GM21367 (cell line): Measurements from ENCODE around the gene LLPH.
"Not testable (repeated sequence)": the region's sequence is repeated elsewhere in the genome, so short reads cannot be mapped to it uniquely, and the experiment has no call there.

Source experiments
- ATAC-seq: cut with Tn5 transposase; IDR thresholded peaks from one replicate; pipeline ENCODE4 v1.9.1; 2021; ENCODE audit not compliant: unreplicated experiment

The LLPH gene

DNA sequence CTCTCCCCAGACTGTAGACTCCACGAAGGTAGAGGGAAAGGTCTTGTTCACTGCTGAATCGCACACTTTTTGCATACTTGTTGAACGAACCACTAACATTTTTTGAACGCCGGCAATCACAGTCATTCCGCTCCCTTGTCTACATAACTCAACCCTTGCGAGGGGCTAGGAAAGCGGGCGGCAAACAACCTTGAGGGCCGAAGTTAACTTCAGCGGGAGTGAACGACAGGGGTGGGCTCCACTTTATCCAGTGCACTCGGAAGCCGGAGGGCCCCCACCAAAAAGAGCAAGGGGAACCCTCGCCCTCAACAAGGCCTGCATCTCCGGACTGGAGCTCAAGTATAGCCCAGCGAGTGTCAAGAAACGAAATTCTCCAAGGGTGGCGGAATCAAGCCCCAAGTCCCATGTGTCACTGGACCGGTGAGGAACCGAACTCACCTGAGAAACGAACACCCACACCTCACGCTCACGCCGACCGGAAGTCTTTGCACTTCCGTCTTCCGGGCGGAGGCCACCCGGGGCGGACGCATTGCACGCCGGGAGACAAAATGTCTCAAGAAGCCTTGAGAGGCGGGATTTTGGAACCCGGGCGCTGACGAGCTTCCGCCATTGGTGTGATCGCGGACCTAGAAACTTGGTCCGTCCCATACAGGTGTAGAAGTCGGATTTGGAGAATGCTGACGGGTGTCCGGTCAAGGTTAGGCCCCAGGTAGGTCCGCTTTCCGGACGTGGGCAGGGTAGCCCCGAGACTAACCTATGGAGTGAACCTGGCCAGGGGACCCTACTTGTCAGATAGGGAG lies at the start of gene LLPH:
Gene LLPH (minus strand): TSS at position 484 of the 800 bp plus-strand sequence. CDS start 1,644 bp downstream, outside the sequence.
- peak; percentile 97 for ATAC-seq

DNA sequence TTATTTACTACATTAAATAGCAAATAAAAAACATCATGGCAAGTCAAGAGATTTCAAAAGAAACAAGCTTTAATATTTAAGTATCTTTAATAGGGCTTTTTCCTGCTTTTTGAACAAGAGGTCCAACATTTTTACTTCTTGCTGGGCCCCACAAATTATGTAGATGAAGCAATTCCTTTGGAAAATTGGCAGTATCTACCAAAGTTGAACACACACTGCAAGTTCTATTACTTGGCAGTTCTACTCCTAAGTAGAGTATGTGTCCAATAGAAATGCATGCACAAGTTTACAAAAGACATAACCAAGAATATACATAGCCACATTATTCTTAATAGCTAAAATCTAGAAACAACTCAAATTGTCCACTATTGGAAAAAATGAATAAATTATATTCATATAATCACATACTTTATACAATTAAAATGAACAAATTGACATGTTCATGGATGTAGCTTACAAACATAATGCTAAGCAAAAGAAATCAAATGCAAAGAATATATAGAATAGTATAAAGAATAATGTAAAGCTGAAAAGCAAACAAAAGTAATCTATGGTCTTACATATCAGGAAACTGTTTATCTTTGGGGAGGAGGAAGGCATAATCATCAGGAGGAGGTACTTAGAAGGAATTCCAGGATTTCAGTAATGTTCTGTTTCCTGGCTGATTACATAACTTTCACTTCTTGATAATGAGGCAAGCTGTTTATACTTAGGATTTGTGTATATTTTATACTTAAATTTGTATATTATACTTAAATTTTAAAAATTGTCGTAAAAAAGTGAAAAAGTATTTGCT lies 45.8 kb upstream of the LLPH start:
- ATAC-seq = no peak

DNA sequence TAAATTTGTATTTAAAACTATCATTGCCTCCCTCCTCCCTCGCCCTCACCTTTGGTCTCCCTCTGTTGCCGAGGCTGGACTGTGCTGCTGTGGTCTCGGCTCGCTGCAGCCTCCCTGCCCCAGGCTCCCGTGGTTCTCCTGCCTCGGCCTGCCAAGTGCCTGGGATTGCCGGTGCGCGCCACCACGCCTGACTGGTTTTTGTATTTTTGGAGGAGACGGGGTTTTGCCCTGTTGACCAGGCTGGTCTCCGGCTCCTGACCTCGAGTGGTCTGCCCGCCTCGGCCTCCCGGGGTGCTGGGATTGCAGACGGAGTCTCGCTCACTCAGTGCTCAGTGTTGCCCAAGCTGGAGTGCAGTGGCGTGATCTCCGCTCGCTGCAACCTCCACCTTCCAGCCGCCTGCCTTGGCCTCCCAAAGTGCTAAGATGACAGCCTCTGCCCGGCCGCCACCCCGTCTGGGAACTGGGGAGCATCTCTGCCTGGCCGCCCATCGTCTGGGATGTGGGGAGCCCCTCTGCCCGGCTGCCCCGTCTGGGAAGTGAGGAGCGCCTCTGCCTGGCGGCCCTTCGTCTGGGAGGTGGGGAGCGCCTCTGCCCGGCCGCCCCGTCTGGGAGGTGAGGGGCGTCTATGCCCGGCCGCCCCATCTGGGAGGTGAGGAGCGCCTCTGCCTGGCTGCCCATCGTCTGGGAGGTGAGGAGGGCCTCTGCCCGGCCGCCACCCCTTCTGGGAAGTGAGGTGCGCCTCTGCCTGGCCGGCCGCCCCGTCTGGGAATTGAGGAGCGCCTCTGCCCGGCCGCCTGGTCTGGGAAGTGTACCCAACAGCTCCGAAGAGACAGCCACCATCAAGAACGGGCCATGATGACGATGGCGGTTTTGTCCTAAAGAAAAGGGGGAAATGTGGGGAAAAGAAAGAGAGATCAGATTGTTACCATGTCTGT lies 44.1 kb upstream of the LLPH start:
- not testable (repeated sequence) for ATAC-seq

DNA sequence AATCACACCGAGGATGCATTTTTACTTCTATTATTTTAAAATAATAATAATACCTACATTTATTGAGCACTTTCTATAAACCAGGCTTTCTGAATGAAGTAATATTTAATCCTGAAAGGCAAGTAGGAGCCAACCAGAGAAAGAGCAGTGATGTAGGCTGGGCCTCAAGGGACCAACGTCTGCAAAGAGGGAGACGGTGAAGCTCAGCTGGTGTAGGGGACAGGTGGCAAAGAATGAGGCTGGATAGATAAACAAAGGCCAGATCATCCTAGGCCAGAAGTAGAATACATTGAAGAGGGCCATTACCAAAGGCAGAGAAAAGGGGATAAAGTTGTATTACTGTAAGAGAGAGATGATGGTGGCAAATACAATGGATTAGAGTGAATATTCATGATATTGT lies 40.1 kb upstream of the LLPH start:
- no peak for ATAC-seq

DNA sequence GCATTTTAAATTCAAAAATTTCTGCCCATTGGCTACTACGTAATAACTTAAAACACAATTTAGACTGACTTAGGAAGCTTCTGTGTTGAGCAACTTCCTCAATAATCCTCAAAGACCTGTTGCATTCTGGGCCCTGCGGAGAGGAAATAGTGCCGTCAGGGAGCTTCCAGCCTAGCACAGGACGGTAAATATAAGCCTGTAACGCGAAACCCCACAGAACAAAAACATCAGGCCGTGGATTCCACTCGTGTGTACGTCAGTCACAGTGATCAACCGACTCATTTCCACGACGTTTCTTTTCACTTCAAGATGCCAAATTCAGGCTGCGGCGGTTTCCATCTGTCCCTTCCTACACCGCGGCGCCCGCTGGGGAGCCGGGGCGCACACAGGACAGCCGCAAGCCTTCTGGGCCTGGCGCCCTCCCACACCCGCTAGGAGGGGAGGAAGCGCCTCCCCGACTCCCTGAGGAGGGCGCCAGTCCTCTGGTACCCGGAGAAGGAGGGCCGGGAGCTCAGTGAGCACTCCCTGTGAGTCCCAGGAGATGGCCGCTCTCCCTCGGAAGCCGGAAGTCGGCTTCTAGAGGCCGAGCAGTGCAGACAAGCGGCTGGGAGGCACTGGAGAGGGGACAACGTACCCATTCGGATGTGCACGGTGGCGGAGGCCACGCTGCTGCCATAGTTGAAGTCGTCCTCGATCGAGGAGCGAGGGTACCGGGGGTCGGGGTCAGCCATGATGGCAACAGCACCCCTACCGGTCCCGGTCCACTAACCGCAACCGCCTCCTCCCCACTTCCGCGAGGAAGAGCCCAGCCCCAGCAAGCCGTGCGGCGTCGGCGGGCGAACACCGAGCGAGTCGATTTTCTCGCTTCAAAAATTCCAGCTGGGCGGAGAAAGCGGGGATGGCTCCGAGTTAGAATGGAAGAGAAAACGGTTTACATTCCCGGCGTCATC lies 38.9 kb upstream of the LLPH start, which contains the start of gene TMBIM4:
Gene TMBIM4 (minus strand): TSS at position 776 of the 950 bp plus-strand sequence. CDS start 45 bp downstream, at position 731.
- ATAC-seq = peak; percentile 78

DNA sequence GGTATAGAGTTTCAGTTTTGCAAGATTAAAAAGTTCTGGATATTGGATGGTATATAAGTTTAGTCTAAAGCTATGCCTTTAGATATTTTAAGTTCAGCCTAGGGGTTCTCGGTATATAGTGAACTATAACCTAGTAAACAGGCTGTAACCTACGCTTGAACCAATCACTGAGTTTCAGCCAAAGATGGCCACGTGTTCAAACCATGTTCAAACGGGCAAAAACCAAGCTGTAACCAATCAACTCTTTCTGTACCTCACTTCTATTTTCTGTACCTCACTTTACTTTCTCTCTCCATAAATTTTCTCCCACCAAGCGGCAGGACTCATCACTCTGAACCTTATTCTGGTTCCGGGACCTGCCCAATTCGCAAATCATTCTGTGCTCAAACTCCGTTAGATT lies 37.9 kb upstream of the LLPH start:
- ATAC-seq = no peak

DNA sequence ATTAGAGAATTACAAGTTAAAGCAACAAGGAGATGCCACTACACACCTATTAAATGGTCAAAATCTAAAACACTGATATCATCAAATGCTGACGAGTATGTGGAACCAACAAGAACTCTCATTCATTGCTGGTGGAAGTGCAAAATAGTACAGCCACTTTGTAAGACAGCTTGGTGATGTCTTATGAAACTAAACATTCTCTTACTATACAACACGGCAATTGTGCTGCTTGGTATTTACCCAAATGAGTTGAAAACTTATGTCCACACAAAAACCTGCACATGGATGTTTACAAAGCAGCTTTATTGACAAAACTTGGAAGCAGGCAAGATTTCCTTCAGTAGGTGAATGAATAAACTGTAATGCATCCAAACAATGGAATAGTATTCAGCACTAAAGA lies 36.0 kb upstream of the LLPH start:
- ATAC-seq = no peak

DNA sequence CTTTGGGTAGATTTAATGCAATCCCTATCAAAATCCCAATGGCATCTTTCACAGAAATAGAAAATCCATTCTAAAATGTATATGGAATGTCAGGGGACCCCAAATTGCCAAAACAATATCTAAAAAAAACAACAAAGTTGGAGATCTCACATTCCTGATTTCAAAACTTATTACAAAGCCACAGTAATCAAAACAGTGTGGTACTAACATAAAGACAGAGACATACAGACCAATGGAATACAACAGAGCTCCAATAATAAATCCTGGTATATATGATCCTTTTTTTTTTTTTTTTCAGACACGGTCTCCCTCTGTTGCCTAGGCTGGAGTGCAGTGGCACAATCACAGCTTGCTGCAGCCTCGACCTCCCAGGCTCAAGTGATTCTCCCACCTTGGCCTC lies 34.6 kb upstream of the LLPH start:
- no peak for ATAC-seq

DNA sequence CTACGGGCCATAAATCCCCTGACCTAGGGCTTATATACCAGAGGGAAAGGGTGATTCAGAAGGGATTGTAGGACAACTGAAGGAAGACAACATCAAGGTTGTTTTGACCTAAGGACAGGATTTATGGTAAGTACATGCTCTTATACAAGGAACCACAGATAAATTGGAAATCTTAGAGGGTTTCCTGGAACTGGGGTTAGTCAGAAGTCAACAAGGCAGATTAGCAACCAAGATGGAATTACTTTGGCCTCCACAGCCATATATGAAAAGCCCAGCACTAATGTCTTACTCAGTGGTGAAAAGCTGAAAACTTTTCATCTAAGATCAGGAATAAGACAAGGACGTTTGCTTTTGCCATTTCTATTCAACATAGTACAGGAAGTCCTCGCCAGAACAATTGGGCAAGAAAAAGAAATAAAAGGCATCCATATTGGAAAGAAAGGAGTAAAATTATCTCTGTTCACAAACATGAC lies 33.8 kb upstream of the LLPH start:
- no peak for ATAC-seq

DNA sequence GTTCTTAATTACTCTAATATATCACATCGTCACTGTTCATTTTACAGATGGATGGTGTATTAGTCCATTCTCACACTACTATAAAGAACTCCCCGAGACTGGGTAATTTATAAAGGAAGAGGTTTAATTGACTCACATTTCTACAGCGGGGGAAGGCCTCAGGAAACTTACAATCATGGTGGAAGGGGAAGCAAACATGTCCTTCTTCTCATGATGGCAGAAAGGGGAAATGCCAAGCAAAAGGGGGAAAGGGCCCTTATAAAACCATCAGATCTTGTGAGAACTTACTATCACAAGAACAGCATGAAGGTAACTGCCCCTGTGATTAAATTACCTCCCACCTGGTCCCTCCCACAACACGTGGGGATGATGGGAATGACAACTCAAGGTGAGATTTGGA lies 32.7 kb upstream of the LLPH start:
- no peak for ATAC-seq

DNA sequence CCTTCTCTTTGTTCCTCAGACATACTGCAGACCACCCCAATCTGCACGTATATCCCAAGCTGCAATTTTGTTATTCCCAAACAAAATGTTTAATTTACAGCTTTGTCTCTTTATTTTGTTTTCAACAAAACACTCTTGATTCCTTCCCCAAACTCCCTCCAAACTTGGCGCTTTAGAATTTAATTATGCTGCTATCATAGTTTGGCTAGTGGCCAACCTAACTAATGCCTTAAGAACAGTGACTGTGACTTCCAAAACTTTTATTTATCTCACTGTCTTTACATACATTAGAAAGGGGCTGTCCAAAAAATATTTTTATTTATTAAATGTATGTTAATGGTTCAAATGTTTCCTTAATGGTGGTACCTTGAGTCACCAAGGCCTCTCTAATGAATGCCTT lies 32.2 kb upstream of the LLPH start:
- ATAC-seq = no peak

DNA sequence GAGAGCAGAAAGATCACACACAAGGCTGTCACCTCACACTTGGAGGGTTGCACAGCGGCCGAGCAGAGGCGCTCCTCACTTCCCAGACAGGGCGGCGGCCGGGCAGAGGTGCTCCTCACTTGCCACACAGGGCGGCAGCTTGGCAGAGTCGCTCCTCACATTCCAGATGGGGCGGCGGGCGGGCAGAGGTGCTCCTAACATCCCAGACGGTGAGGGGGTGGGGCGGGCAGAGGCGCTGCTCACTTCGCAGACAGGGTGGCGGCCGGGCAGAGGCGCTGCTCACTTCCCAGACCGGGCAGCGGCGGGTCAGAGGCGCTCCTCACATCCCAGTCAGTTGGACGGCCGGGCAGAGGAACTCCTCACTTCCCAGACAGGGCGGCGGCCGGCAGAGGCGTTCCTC lies 30.2 kb upstream of the LLPH start:
- ATAC-seq = no peak

DNA sequence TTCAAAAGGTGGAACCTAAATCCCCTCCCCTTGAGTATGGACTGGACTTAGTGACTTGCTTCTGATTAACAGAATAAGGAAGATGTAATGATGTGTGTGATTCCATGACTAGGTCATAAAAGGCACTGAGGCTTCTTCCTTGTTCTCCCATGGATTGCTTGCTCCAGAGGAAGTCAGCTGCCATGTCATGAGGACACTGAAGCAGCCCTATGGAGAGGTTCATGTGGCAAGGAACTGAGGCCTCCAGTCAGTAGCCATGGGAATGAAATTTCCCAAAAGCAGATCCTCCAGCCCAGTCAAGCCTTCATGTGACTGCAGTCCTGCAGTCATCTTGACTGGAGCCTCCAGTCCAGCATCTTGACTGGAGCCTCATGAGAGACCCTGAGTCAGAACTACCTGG lies 28.6 kb upstream of the LLPH start:
- ATAC-seq = no peak

DNA sequence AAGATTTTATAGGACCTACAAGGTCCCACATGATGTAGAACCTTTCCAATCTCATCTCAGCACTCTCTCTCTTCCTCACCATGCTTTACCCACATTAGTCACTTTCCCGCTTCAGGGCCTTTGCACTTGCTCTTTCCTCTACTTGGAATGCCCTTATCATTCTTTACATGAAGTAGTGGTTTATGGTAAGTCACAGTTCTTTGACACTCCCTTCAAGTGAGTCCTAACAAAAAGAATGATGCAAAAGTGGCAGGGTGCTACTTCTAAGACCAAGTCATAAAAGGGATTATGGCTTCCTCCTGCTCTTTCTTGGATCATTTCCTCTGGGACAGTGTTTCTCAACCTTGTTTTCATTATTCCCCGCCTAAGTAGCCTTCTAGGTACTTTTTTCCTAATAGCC lies 26.1 kb upstream of the LLPH start:
- no peak for ATAC-seq

DNA sequence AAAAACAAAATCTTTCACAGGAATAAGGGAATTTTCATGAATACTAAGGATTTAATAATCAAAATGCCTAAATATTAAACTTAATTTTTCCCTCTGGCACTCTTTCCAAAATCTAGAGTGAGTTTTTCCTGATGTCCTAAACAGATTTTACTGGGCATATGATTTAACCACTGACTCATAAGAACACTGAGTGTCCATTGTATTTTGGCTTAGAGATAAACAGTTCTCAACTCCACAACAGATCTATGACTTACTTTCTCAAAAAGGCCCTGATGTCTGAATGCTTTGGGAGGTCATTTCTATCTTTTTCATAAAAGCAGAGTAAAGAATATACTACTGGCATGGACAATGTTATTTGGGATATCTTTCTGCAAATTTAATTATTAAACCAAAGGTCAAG lies 24.2 kb upstream of the LLPH start:
- ATAC-seq = no peak

DNA sequence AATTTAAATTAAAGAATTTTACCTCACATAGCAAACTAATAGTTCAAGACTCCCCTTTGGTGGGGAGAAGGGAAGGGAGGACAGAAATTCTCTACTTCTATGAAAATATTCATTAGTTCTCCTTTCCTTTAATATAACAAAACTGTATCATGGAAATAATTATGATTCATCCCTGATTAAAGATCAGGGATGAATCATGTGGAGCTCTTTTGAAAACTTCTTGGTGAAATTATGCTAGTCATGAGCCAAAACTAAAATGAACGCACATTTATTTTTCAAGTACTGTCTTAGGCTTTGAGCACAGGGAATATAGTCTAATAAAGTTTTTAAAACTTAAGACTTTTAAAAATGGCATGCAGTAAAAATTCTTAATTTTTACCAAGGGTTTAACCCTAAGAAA lies 22.2 kb upstream of the LLPH start:
- no peak for ATAC-seq

DNA sequence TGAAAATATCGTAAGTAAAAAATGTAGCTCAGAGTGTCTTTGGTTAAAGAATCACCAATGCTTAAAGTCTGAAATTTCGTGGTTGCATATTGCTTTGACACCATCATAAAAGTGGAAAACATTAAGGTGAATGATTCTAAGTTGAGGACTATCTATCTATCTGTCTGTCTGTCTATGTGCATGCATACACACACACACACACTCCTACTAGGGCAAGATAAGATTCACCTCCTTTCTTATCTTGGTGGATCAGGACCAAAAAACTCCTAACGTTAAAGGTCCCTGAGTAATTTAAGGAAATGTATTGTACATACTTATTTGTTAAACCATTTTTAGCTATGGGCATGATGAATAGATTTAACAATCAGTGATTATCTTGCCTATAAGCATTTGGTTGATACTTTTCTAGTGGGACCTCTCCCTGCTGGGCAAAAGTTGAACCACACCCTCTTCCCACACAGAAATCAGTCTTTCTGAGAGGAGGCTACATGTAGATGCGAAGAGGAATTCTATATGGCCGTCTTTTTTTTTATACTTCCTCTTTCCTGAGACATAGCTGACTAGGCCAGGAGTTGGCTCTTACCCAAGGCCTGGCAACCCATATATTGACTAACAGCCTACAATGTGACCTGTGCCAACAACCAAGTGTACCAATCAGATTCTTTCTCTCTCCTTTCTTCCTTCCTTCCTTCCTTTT lies 19.3 kb upstream of the LLPH start:
- no peak for ATAC-seq

DNA sequence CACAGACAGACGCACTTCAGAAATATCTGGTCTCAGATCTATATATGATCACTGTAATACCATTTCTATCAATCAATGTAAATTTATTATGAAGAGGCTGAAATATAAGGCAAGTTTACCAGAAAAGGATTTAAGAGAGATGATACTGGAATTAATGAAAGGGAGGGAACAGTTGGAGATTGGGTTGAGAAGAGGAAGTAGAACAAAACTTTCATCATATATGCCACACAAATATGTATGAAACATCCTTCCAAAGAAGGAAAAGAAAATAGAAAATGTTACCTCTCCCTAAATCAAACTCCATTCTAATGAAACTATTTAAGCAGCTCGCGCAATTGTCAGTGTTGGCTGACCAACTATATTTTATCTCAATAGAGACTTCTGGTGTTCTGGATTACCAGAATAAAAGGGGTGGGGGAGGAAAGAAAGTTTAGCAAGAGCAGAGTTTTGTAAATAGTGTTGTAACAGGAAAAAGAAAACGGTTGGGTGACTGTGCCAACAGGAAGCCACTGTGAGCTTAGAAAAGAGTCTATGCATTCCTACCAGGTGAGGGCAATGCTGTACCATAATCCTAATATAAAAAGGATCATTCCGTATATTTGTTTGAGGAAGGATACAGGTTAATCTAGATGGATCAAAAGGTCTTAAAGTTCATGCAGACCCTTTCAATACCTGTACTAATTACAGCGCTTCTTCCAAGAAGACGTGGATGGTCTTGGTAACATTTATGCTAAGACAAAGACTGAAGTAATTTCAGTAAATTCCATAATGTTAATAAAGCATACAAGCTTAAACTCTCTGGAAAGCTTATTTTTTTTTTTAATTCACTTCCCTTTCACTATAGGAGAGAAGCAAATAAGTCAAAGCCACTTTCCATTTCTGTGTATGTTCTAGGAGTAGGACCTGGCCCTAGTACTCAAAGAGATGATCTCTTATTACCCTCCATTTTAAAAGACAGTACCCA lies 14.5 kb upstream of the LLPH start:
- ATAC-seq = no peak
